Mesothelial cell of epicardium (in vitro differentiated cells): ENCODE results near the gene NUPR2. TPM values are rescaled to one million over a fixed set of nuclear protein-coding genes. Genes with fewer than 3 reads are reported as not detected.
"Not testable (repeated sequence)": the region's sequence is repeated elsewhere in the genome, so short reads cannot be mapped to it uniquely, and the experiment has no call there.

Source experiments
- DNase-seq, 2 experiments: peaks; one replicate each; pipeline ENCODE4 v3.0.0; 2021; ENCODE audit warnings: low spot score in 2 of 2; ENCODE audit not compliant: unreplicated experiment in 2 of 2
- H3K27ac Mint-ChIP-seq: 2 replicates; pipeline ENCODE4 v1.8.0; 2021; ENCODE audit warnings: mixed read lengths
- H3K27me3 Mint-ChIP-seq: 2 replicates; pipeline ENCODE4 v1.8.0; 2021; ENCODE audit warnings: low read depth, mixed read lengths
- H3K36me3 Mint-ChIP-seq: 2 replicates; pipeline ENCODE4 v1.8.0; 2021; ENCODE audit warnings: mixed read lengths
- H3K4me1 Mint-ChIP-seq: 2 replicates; pipeline ENCODE4 v1.8.0; 2021; ENCODE audit warnings: mixed read lengths
- H3K4me3 Mint-ChIP-seq: 2 replicates; pipeline ENCODE4 v1.8.0; 2021; ENCODE audit warnings: mild to moderate bottlenecking, moderate library complexity, mixed read lengths
- H3K9me3 Mint-ChIP-seq: 2 replicates; pipeline ENCODE4 v1.8.0; 2021; ENCODE audit warnings: mixed read lengths
- total RNA-seq: library from RNA; stranded (reverse); gene quantifications from 3 replicates; pipeline ENCODE4 v1.2.1, GENCODE V29; 2021
- TF ChIP-seq, protein P1 (sequence below): fragments of 200-600 bp; sonication (generic); IDR thresholded peaks from one replicate; pipeline ENCODE4 v1.5.0; 2021; ENCODE audit warnings: antibody characterized with exemption; ENCODE audit not compliant: unreplicated experiment

NUPR2 gene
- total RNA-seq, 1 donor from 2014 or later, result not detected

GRCh38 chr7:56087445-56087844 lies 28.8 kb downstream of the NUPR2 start:
- DNase-seq, result no peak
- H3K4me1 Mint-ChIP-seq, result no peaks in the 10 kb centered on the region
- no peaks in the 10 kb centered on the region for H3K27me3 Mint-ChIP-seq
- no peak overlapping the region for H3K27ac Mint-ChIP-seq
- no peaks in the 10 kb centered on the region for H3K9me3 Mint-ChIP-seq
- H3K36me3 Mint-ChIP-seq, result peaks cover 12% of the 10 kb centered on the region
- TF ChIP-seq, protein P1, sequence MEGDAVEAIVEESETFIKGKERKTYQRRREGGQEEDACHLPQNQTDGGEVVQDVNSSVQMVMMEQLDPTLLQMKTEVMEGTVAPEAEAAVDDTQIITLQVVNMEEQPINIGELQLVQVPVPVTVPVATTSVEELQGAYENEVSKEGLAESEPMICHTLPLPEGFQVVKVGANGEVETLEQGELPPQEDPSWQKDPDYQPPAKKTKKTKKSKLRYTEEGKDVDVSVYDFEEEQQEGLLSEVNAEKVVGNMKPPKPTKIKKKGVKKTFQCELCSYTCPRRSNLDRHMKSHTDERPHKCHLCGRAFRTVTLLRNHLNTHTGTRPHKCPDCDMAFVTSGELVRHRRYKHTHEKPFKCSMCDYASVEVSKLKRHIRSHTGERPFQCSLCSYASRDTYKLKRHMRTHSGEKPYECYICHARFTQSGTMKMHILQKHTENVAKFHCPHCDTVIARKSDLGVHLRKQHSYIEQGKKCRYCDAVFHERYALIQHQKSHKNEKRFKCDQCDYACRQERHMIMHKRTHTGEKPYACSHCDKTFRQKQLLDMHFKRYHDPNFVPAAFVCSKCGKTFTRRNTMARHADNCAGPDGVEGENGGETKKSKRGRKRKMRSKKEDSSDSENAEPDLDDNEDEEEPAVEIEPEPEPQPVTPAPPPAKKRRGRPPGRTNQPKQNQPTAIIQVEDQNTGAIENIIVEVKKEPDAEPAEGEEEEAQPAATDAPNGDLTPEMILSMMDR, result no peak
- no peak overlapping the region for H3K4me3 Mint-ChIP-seq

DNA sequence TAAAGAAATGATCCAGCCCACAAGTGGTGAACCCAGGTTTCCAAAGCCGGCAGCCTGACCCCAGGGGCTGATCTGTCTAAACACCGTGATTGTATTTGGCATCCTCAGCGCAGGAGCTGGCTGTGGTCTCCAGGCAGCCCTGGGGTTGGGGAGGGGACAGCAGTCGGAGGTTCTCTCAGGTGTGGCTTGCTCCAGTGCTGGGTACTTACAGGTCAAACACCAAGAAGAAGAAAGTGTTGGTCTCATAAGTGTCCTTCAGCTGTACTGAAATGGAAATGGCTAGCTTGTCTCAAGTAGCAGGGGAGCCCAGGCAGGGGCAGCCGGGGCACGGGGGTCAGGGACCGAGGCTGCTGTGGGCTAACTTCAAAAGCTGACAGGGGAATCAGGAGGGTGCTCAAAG lies 29.5 kb downstream of the NUPR2 start:
- Mint-ChIP-seq H3K4me1 (no peaks in the 10 kb centered on the region), H3K27me3 (no peaks in the 10 kb centered on the region), H3K4me3 (no peak overlapping the region), H3K9me3 (no peaks in the 10 kb centered on the region), H3K36me3 (peaks cover 12% of the 10 kb centered on the region), H3K27ac (no peak overlapping the region)
- TF ChIP-seq, protein P1, result no peak
- no peak for DNase-seq

DNA sequence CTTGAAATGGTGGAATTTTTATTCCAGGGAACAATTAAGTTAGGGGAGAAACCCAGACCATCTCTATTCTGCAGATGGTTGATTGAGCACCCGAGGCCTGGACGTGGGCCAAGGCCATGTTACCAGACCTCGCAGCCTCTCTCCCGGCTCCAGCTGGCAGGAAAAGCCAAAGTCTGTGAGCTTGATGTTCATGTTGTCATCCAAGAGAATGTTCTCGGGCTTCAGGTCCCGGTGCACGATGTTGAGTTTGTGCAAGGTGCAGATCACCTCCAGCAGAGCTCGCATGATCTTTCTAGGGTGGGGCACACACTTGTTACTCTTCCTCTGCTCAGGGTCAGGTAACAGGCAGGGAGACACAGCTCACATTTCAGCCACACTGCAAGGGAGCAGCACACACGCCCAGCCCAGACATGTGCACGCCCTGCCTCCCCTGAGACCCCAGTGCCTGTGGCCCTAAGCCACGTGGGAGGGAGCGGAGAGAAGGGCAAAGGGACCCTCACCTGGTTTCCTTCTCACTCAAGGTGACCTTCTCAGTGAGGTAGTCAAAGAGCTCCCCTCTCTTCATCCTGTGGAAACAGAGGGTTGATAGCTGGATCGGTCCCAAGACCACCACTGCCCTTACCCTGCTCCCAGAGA lies 32.9 kb downstream of the NUPR2 start:
- H3K27me3 Mint-ChIP-seq, result no peaks in the 10 kb centered on the region
- no peaks in the 10 kb centered on the region for H3K9me3 Mint-ChIP-seq
- no peak for DNase-seq
- no peaks in the 10 kb centered on the region for H3K4me1 Mint-ChIP-seq
- H3K27ac Mint-ChIP-seq, result no peak overlapping the region
- no peak overlapping the region for H3K4me3 Mint-ChIP-seq
- H3K36me3 Mint-ChIP-seq, result peaks cover 17% of the 10 kb centered on the region
- TF ChIP-seq, protein P1, result no peak

GRCh38 chr7:56081626-56082340 lies 34.4 kb downstream of the NUPR2 start:
- Mint-ChIP-seq H3K9me3 (no peaks in the 10 kb centered on the region), H3K27me3 (no peaks in the 10 kb centered on the region), H3K36me3 (peaks cover 17% of the 10 kb centered on the region), H3K4me1 (no peaks in the 10 kb centered on the region), H3K27ac (no peak overlapping the region), H3K4me3 (no peak overlapping the region)
- DNase-seq, result no peak
- TF ChIP-seq, protein P1, result no peak

DNA sequence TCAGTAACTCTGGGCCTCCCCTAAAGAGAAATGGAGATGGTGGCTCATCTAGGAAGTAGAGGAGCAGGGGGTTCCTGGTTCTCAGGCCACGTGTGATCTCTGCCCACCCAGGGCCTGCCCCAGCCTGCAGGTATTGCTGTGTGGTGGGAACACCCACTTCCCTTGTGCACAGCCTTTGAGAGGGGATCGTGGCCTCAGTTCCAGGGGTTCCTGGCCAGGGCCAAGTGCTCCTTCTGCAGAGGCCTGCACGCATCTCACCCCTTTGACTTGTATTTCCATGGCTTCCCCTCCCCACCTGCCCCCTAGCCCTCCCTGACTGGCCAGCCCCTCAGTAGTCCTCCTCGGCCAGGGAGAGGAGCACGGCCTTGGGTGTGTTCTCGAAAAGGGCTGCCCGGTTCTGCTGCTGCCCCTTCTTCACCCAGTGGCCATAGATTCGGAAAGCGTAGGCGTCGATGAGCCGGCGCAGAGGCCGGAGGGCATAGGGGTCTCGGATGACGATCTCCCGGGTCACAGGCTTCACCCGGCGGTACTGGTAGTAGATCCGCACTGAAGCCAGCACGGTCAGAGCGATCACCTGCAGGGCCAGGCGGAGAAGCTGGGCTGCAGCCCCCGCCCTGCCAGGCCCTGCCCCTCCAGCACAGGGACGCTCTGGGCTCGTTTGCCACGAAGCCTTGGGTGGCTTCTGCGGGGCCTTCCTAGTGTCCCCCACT lies 35.3 kb downstream of the NUPR2 start:
- H3K27ac Mint-ChIP-seq, DNase-seq, H3K4me1 Mint-ChIP-seq, H3K27me3 Mint-ChIP-seq, H3K4me3 Mint-ChIP-seq, H3K9me3 Mint-ChIP-seq: not testable (repeated sequence)
- peaks cover 18% of the 10 kb centered on the region for H3K36me3 Mint-ChIP-seq
